Measurements from ENCODE around the gene SLC35F2.

- TF ChIP-seq CTCF (IDR thresholded peaks at IDR 0.05) (no peak), POLR2A (IDR thresholded peaks at IDR 0.05) (no peak)
Observed at GRCh38 chr11:107825875-107826274, 32.7 kb downstream of the SLC35F2 start.

Measured in right lobe of liver (tissue), 4 donors.